Measurements from ENCODE around the gene SRSF7. TPM values are rescaled to one million over a fixed set of nuclear protein-coding genes. Genes with fewer than 3 reads are reported as not detected.

SRSF7 gene
- total and polyA plus RNA-seq, 8 donors = 57.9 to 163 (median 95.4) TPM

GRCh38 chr2:38748391-38748790 lies 2.8 kb downstream of the SRSF7 start:
- intact Hi-C loops (cut with DNase I; ENCODE audit: low total_unique reads) = no loop called here
- WGBS, 5 donors = 68 to 80% (median 74%) methylated on average over 9 of the region's 9 CpGs
- Histone ChIP-seq H3K36me3 (peaks cover 58 to 63% (median 62%) of the 10 kb centered on the region in 4 donors), H3K4me3 (peak overlapping the region in 2 of 4 donors; percentile 68 to 83), H3K4me1 (peaks cover 27 to 74% (median 54%) of the 10 kb centered on the region in 4 donors), H3K9me3 (no peaks in the 10 kb centered on the region), H3K27me3 (no peaks in the 10 kb centered on the region), H3K27ac (peak overlapping the region in 4 of 5 donors; percentile 0 to 100 (median 20))
- no peak for TF ChIP-seq POLR2AphosphoS5 (IDR thresholded peaks at IDR 0.05)
- TF ChIP-seq, protein P1, sequence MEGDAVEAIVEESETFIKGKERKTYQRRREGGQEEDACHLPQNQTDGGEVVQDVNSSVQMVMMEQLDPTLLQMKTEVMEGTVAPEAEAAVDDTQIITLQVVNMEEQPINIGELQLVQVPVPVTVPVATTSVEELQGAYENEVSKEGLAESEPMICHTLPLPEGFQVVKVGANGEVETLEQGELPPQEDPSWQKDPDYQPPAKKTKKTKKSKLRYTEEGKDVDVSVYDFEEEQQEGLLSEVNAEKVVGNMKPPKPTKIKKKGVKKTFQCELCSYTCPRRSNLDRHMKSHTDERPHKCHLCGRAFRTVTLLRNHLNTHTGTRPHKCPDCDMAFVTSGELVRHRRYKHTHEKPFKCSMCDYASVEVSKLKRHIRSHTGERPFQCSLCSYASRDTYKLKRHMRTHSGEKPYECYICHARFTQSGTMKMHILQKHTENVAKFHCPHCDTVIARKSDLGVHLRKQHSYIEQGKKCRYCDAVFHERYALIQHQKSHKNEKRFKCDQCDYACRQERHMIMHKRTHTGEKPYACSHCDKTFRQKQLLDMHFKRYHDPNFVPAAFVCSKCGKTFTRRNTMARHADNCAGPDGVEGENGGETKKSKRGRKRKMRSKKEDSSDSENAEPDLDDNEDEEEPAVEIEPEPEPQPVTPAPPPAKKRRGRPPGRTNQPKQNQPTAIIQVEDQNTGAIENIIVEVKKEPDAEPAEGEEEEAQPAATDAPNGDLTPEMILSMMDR (IDR thresholded peaks at IDR 0.05) = no peak
- no peak for TF ChIP-seq EP300 (IDR thresholded peaks at IDR 0.05)
- TF ChIP-seq POLR2A (IDR thresholded peaks at IDR 0.05) = no peak
- no peak for DNase-seq

DNA sequence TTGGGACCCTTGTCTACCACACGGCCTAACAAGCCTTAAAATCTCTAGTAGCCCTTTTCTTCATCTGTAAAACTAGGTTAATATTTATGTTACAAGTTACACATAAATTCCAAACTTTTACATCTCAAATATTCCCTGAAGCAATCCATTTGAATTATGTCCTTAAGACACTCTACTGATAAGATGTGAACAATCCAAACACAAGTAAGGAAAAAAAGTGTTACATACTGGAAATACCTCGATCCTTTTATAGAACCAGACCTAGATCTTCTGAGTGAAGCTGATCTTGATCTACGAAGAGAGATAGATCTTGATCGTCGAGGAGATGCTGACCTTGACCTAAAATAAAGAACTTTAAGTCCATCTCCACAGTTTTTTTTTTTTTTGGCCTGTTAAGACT lies 3.3 kb downstream of the SRSF7 start:
- Histone ChIP-seq H3K4me3 (peak overlapping the region in 2 of 4 donors; percentile 68 to 83), H3K4me1 (peaks cover 27 to 80% (median 54%) of the 10 kb centered on the region in 4 donors), H3K27me3 (no peaks in the 10 kb centered on the region), H3K9me3 (no peaks in the 10 kb centered on the region), H3K36me3 (peaks cover 58 to 69% (median 67%) of the 10 kb centered on the region in 4 donors), H3K27ac (peak overlapping the region in 3 of 5 donors; percentile 0 to 49 (median 30))
- no peak for DNase-seq
- intact Hi-C loops (cut with DNase I; ENCODE audit: low total_unique reads) = no loop called here
- TF ChIP-seq POLR2AphosphoS5 (IDR thresholded peaks at IDR 0.05) = no peak
- WGBS, 5 donors = 20 to 54% (median 38%) methylated on average over 5 of the region's 5 CpGs

DNA sequence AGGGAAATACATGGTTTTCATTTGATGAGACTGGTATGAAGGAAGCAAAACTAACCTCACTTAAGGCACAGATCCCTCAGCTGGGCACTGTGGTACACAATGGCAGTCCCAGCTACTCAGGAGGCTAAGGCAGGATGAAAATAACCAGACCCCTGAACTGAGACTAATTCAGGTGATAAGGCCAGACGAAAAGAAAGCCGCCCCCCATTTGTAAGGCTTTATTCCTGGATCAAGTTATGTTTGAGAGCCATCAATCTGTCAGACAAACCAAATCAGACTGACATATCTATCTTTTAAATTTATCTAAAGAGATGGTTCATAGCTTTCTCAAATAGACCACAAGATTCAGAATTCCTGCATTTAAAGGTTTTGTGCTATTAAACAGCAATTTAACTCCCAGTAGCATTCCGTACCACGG lies 4.1 kb downstream of the SRSF7 start:
- Histone ChIP-seq H3K27ac (peak overlapping the region in 3 of 5 donors; percentile 5 to 49 (median 30)), H3K9me3 (no peaks in the 10 kb centered on the region), H3K4me1 (peaks cover 27 to 87% (median 53%) of the 10 kb centered on the region in 4 donors), H3K27me3 (no peaks in the 10 kb centered on the region), H3K36me3 (peaks cover 58 to 77% (median 75%) of the 10 kb centered on the region in 4 donors), H3K4me3 (peak overlapping the region in 2 of 4 donors; percentile 68 to 83)
- DNase-seq = no peak
- no peak for TF ChIP-seq POLR2AphosphoS5 (IDR thresholded peaks at IDR 0.05)
- TF ChIP-seq EP300 (IDR thresholded peaks at IDR 0.05) = no peak
- no peak for TF ChIP-seq POLR2A (IDR thresholded peaks at IDR 0.05)
- TF ChIP-seq, protein P1 (IDR thresholded peaks at IDR 0.05) = no peak
- intact Hi-C loops (cut with DNase I; ENCODE audit: low total_unique reads) = no loop called here
- 40 to 56% (median 51%) methylated on average over 4 of the region's 4 CpGs for WGBS, 5 donors

DNA sequence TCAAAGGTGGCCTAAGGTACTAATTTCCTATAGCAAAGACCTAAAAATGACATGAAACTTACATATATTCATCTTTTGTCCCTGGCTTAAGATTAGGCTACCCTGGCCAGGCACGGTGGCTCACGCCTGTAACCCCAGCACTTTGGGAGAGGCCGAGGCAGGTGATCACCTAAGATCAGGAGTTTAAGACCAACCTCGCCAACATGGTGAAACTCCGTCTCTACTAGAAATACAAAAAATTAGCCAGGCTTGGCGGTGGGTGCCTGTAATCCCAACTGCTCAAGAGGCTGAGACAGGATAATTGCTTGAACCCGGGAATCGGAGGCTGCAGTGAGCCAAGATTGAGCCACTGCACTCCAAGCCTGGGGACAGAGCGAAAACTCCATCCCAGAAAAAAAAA lies 5.9 kb downstream of the SRSF7 start:
- no peak overlapping the region for H3K4me3 ChIP-seq
- H3K36me3 ChIP-seq = peaks cover 58 to 86% (median 80%) of the 10 kb centered on the region in 4 donors
- no peak overlapping the region for H3K27ac ChIP-seq
- no peak for DNase-seq
- intact Hi-C loops (cut with DNase I; ENCODE audit: low total_unique reads) = no loop called here
- 80 to 89% (median 82%) methylated on average over 9 of the region's 9 CpGs for WGBS, 5 donors
- no peaks in the 10 kb centered on the region for H3K9me3 ChIP-seq
- H3K4me1 ChIP-seq = peaks cover 30 to 95% (median 53%) of the 10 kb centered on the region in 4 donors
- no peaks in the 10 kb centered on the region for H3K27me3 ChIP-seq
- TF ChIP-seq, protein P1 (IDR thresholded peaks at IDR 0.05) = no peak
- TF ChIP-seq POLR2AphosphoS5 (IDR thresholded peaks at IDR 0.05) (no peak), EP300 (IDR thresholded peaks at IDR 0.05) (no peak), POLR2A (IDR thresholded peaks at IDR 0.05) (no peak)

GRCh38 chr2:38744399-38744780 lies 6.8 kb downstream of the SRSF7 start:
- peak overlapping the region in 1 of 5 donors; percentile 23 for H3K27ac ChIP-seq
- H3K27me3 ChIP-seq = no peaks in the 10 kb centered on the region
- TF ChIP-seq, protein P1 (IDR thresholded peaks at IDR 0.05) = no peak
- TF ChIP-seq POLR2AphosphoS5 (IDR thresholded peaks at IDR 0.05) (no peak), POLR2A (IDR thresholded peaks at IDR 0.05) (no peak)
- peaks cover 30 to 87% (median 50%) of the 10 kb centered on the region in 4 donors for H3K4me1 ChIP-seq
- no peaks in the 10 kb centered on the region for H3K9me3 ChIP-seq
- 26 to 37% (median 29%) methylated on average over 2 of the region's 2 CpGs for WGBS, 5 donors
- peaks cover 57 to 88% (median 78%) of the 10 kb centered on the region in 4 donors for H3K36me3 ChIP-seq
- DNase-seq = no peak
- intact Hi-C loops (cut with DNase I; ENCODE audit: low total_unique reads) = no loop called here
- H3K4me3 ChIP-seq = no peak overlapping the region
